Measurements from ENCODE around the gene RCCD1.

RCCD1 gene

DNA sequence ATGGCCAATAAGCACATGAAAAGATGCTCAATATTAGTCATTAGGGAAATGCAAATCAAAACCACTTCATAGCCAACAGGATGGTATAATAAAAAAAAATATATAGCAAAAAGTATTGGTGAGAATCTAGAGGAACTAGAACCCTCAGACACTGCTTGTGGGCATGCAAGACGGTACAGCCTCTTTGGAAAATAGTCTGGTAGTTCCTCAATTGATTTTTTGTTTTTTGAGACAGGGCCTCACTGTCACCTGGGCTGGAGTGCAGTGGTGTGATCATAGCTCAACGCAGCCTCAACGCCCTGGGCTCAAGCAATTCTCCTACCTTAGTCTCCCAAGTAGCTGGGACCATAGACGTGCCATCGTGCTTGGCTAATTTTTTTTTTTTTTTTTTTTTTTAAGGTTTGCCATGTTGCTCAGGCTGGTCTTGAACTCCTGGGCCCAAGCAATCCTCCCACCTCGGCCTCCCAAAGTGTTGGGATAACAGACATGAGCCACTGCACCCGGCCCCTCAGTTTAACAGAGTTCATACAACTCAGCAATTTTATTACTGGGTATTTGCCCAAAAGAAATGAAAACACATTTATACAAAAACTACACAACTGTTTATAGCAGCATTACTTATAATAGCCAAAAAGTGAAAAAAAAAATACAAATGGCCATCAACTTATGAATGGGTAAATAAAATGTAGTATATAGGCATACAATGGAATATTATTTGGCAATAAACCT is 34.5 kb downstream of the RCCD1 start:
- Histone ChIP-seq H3K4me1 (no peaks in the 10 kb centered on the region), H3K79me2 (no peaks in the 10 kb centered on the region), H3K36me3 (ENCODE audit: control insufficient read depth, insufficient read depth, low read length) (no peaks in the 10 kb centered on the region), H3K9me3 (ENCODE audit: control insufficient read depth, low read length) (no peaks in the 10 kb centered on the region), H3K27ac (no peak overlapping the region), H2AFZ (no peak overlapping the region), H3K27me3 (ENCODE audit: control insufficient read depth, insufficient read depth, low read length) (no peaks in the 10 kb centered on the region), H3K4me2 (ENCODE audit: low read length) (no peak overlapping the region), H3K4me3 (ENCODE audit: low read depth, low read length) (no peak overlapping the region), H3K9ac (no peak overlapping the region)
- TF ChIP-seq, protein P1, sequence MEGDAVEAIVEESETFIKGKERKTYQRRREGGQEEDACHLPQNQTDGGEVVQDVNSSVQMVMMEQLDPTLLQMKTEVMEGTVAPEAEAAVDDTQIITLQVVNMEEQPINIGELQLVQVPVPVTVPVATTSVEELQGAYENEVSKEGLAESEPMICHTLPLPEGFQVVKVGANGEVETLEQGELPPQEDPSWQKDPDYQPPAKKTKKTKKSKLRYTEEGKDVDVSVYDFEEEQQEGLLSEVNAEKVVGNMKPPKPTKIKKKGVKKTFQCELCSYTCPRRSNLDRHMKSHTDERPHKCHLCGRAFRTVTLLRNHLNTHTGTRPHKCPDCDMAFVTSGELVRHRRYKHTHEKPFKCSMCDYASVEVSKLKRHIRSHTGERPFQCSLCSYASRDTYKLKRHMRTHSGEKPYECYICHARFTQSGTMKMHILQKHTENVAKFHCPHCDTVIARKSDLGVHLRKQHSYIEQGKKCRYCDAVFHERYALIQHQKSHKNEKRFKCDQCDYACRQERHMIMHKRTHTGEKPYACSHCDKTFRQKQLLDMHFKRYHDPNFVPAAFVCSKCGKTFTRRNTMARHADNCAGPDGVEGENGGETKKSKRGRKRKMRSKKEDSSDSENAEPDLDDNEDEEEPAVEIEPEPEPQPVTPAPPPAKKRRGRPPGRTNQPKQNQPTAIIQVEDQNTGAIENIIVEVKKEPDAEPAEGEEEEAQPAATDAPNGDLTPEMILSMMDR (IDR thresholded peaks at IDR 0.05): no peak

DNA sequence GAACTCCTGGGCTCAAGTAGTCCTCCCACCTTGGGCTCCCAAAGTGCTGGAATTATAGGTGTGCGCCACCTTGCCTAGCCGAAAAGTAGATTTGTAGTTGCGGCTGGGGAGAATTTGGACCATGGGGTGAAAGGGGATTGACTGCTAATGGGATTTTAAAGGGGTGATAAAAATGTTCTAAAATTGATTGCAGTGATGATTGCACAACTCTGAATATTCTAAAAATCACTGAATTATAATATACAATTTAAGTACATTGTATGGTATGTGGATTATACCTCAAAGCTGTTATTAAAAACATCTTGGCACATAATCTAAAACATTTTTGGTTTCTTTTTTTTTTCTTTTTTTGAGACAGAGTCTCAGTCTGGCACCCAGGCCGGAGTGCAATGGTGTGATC is 35.8 kb downstream of the RCCD1 start:
- H3K79me2 ChIP-seq: no peaks in the 10 kb centered on the region
- H3K27me3 ChIP-seq (ENCODE audit: control insufficient read depth, insufficient read depth, low read length): no peaks in the 10 kb centered on the region
- no peak overlapping the region for H3K4me3 ChIP-seq (ENCODE audit: low read depth, low read length)
- H3K9ac ChIP-seq: no peak overlapping the region
- TF ChIP-seq, protein P1 (IDR thresholded peaks at IDR 0.05): no peak
- no peaks in the 10 kb centered on the region for H3K4me1 ChIP-seq
- H3K27ac ChIP-seq: no peak overlapping the region
- no peak overlapping the region for H2AFZ ChIP-seq
- no peak overlapping the region for H3K4me2 ChIP-seq (ENCODE audit: low read length)
- H3K9me3 ChIP-seq (ENCODE audit: control insufficient read depth, low read length): no peaks in the 10 kb centered on the region
- no peaks in the 10 kb centered on the region for H3K36me3 ChIP-seq (ENCODE audit: control insufficient read depth, insufficient read depth, low read length)

DNA sequence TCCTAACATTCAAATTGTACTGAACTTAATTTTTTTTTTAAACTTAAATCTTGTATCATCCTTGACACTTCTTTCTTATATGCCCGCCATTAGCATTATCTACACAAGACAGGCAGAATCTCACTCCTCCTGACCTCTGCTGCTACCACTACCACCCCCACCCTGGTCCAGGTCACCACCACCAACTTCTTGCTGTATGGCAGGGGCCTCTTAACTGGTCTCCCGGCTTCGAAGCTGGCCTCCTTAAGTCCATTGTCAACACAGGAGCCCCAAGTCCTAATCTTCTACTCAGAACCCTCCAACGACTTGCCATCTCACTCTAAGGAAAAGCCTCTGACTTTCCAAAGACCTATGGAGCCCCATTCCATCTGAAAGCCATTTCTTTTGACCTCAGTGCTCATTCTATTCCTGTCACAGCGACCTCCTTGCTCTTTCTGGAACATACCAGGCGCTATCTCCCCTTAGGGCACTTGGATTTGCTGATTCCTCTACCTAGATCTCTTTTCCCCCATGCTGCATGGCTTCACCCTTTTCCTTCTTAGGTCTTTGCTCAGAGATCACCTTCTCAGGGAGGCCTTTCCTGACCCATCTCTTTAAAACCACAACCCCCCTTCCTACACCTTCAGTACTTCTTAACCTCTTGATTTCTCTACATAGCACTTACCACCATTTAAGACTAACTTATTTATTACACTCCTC is 37.1 kb downstream of the RCCD1 start:
- H3K27ac ChIP-seq: no peak overlapping the region
- H3K4me1 ChIP-seq: no peaks in the 10 kb centered on the region
- TF ChIP-seq, protein P1 (IDR thresholded peaks at IDR 0.05): no peak

DNA sequence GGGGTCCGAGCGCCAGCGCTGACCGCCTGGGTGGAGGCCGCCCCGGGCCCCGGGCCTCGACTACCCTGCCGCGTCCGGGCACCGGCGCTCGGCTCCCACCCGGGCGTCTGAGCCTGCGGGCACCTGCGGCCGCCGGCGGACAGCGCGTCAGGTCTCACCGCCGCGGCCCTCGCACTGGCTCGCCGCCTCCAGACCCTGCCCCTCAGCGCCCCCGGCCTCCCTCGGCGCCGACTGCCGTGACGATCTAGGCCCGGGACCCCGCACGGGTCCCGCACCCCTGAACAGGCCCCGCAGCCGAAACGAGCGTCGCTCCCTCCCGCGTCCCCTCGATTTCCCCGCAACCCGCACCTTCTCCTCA is 39.4 kb downstream of the RCCD1 start:
- no peaks in the 10 kb centered on the region for H3K4me1 ChIP-seq
- no peaks in the 10 kb centered on the region for H3K36me3 ChIP-seq (ENCODE audit: control insufficient read depth, insufficient read depth, low read length)
- H3K27me3 ChIP-seq (ENCODE audit: control insufficient read depth, insufficient read depth, low read length): no peaks in the 10 kb centered on the region
- peak overlapping the region; percentile 91 for H3K4me3 ChIP-seq (ENCODE audit: low read depth, low read length)
- peak overlapping the region; percentile 47 for H3K27ac ChIP-seq
- H3K4me2 ChIP-seq (ENCODE audit: low read length): peak overlapping the region; percentile 86
- no peaks in the 10 kb centered on the region for H3K79me2 ChIP-seq
- H3K9me3 ChIP-seq (ENCODE audit: control insufficient read depth, low read length): no peaks in the 10 kb centered on the region
- no peak overlapping the region for H3K9ac ChIP-seq
- TF ChIP-seq, protein P1 (IDR thresholded peaks at IDR 0.05): no peak
- peak overlapping the region; percentile 94 for H2AFZ ChIP-seq

More for the DNA sequence above, 37.1 kb downstream of the RCCD1 start:
- no peaks in the 10 kb centered on the region for H3K27me3 ChIP-seq (ENCODE audit: control insufficient read depth, insufficient read depth, low read length)
- H2AFZ ChIP-seq: no peak overlapping the region
- no peaks in the 10 kb centered on the region for H3K36me3 ChIP-seq (ENCODE audit: control insufficient read depth, insufficient read depth, low read length)
- no peak overlapping the region for H3K9ac ChIP-seq
- no peaks in the 10 kb centered on the region for H3K79me2 ChIP-seq
- H3K9me3 ChIP-seq (ENCODE audit: control insufficient read depth, low read length): no peaks in the 10 kb centered on the region
- no peak overlapping the region for H3K4me3 ChIP-seq (ENCODE audit: low read depth, low read length)
- no peak overlapping the region for H3K4me2 ChIP-seq (ENCODE audit: low read length)

All from parathyroid adenoma (tissue), 2 donors.